Activated naive CD8-positive, alpha-beta T cell treated with anti-CD3 and anti-CD28 coated beads, Interleukin-2, amount 10 ng/mL, durations not matched to agents 7 days and 5 days (primary cell): Measurements from ENCODE around the gene AFF3. TPM values are rescaled to one million over a fixed set of nuclear protein-coding genes. Genes with fewer than 3 reads are reported as not detected.
"Not testable (repeated sequence)": the region's sequence is repeated elsewhere in the genome, so short reads cannot be mapped to it uniquely, and the experiment has no call there.

ENCODE experiments used
- ATAC-seq: fragments of 150-1000 bp; cut with Tn5 transposase; one replicate; pipeline ENCODE4 v1.10.0; 2021; ENCODE audit warnings: low read depth, moderate library complexity
- POLR2A ChIA-PET: fragments of 350-600 bp; sonication (Branson Sonifier 250); formaldehyde crosslinking; loops from one replicate; lab custom pipeline; 2021; ENCODE audit warnings: antibody characterized with exemption; lab: Charles Lee
- DNase-seq: peaks from one replicate; pipeline ENCODE4 v3.0.0; 2021
- H3K27ac Mint-ChIP-seq: one replicate; pipeline ENCODE4 v1.8.0; 2022; ENCODE audit warnings: mild to moderate bottlenecking, mixed read lengths
- H3K27me3 Mint-ChIP-seq: one replicate; pipeline ENCODE4 v1.8.0; 2022; ENCODE audit warnings: mild to moderate bottlenecking, moderate library complexity, mixed read lengths
- H3K36me3 Mint-ChIP-seq: one replicate; pipeline ENCODE4 v1.8.0; 2021; ENCODE audit warnings: mild to moderate bottlenecking, mixed read lengths
- H3K4me1 Mint-ChIP-seq: one replicate; pipeline ENCODE4 v1.8.0; 2021; ENCODE audit warnings: mixed read lengths
- H3K4me3 Mint-ChIP-seq: one replicate; pipeline ENCODE4 v1.8.0; 2022; ENCODE audit warnings: mild to moderate bottlenecking, moderate library complexity, mixed read lengths
- H3K9me3 Mint-ChIP-seq: one replicate; pipeline ENCODE4 v1.8.0; 2021; ENCODE audit warnings: mixed read lengths
- total RNA-seq, 2 experiments: library from RNA; stranded (reverse); gene quantifications; one replicate each; pipeline ENCODE4 v1.2.3, GENCODE V29; 2021

The AFF3 gene
- total RNA-seq, 2 experiments from 2014 or later, result 1.8 to 2.2 TPM

DNA sequence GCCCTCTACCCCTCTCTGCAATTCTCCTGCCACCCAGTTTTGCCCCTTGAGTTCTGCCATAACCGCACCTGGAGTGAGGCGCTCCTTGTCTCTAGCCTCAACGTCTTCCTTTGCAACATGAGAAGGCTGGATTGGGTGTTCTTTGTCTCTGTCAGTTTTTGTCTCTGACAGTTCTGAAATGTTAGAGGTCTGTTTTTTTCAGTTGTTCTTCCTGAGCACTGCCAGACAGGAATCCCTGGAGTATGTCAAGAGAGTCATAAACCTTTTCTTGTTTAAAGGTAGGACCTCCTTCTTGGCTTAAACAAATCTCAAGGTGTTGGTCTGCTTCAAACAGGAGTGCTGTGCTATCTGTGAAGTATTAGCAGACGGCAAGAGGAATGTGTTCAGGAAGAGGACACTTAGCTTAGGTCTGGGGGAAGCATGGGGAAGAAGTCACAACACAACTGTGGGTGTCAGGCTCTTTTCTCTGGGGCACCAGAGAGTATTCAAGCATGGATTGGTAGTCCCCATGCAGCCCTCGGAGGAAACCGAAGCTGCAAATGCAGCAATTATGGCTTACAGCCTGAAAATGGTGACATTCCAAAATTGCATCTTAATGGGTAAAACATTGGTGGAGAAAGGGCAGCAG, 32.3 kb downstream of the AFF3 start:
- no peak for ATAC-seq
- peaks cover 16% of the 10 kb centered on the region for H3K4me1 Mint-ChIP-seq
- no peaks in the 10 kb centered on the region for H3K9me3 Mint-ChIP-seq
- peaks cover 34% of the 10 kb centered on the region for H3K27me3 Mint-ChIP-seq
- H3K27ac Mint-ChIP-seq, result no peak overlapping the region
- POLR2A ChIA-PET, result no interaction called here
- DNase-seq, result no peak
- H3K36me3 Mint-ChIP-seq, result no peaks in the 10 kb centered on the region
- H3K4me3 Mint-ChIP-seq, result no peak overlapping the region

DNA sequence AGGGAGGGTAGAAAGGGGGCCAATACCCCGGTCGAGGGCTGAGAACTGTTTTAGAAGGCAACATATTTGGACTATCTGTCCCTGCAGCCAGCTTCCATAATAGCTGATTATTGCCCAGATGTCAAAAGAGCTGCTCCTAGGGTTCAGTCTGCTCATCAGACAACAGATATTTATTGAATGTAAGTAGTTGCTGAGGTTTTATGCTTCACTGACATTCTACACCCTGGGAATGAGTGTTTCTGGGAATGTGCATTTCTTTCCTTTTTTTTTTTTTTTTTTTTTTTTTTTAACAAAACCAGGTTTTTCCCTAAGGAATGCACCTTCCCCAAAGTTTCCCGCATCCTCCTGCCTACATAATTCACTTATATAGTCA, 33.8 kb downstream of the AFF3 start:
- H3K27me3 Mint-ChIP-seq, result peaks cover 34% of the 10 kb centered on the region
- H3K9me3 Mint-ChIP-seq, H3K4me3 Mint-ChIP-seq, H3K36me3 Mint-ChIP-seq, DNase-seq, ATAC-seq, H3K4me1 Mint-ChIP-seq, H3K27ac Mint-ChIP-seq, POLR2A ChIA-PET: not testable (repeated sequence)

DNA sequence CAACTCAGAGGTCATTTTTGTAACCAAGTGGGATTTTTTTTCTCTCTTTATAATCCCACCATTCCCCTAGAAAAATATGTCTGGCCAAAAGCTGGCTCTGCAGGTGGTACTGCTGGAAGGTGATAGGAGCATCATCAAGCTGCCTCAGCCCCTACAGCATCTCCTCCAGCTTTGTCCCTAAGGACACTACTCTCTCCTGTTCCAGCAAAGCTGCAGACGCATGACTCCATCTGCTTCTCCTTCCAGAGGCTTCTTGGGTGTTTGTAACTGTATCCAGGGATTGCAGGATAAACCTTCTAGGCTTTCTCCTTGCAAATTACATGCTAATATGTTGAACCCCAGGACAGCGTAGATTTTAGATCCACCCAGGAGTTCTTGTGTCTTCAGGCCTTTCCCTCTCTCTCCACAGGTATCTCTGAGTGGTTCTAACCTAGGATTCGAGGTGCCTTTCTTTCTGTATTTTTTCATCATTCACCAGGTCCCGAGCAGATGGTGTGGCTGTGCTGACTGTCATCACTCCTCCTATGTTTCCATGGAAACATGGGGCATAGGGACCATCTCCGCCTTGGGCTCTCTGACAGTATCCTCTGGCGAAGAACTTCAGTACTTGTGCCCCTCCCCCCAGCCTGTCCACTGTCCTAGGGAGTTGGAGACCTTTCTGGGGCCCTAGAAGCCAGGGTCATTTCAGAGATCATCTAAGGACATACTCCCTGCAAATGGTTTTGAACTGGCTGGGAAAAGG, 34.3 kb downstream of the AFF3 start:
- peaks cover 5% of the 10 kb centered on the region for H3K4me1 Mint-ChIP-seq
- peaks cover 35% of the 10 kb centered on the region for H3K27me3 Mint-ChIP-seq
- DNase-seq, result no peak
- H3K36me3 Mint-ChIP-seq, result no peaks in the 10 kb centered on the region
- no peak overlapping the region for H3K4me3 Mint-ChIP-seq
- no peaks in the 10 kb centered on the region for H3K9me3 Mint-ChIP-seq
- no peak overlapping the region for H3K27ac Mint-ChIP-seq
- POLR2A ChIA-PET, result interaction anchor here (0.6 kb wide), 1 partner anchor 38 kb away, joined by 4 read pairs; no protein-coding TSS in a partner anchor
- ATAC-seq, result no peak

DNA sequence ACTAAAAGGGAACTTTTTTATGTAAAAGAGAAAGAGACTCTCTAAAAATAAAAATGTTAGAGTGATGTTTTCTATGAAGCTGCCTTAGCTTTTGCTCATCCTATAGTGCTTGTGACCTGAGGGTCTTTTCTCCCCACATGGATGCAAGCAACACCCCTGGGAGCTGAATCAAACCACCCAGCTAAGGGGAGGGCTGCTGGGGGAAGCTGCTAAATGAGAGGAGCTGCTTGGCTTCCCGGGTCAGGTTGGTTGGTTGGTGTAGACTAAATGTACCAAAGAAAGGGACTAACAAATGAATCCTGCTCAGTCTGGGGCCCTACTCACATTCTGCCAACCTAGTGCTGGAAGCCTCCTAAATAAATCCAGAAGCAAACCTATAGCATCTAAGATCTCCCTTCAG, 35.0 kb downstream of the AFF3 start:
- Mint-ChIP-seq H3K27me3 (peaks cover 36% of the 10 kb centered on the region), H3K9me3 (no peaks in the 10 kb centered on the region), H3K4me3 (no peak overlapping the region), H3K36me3 (no peaks in the 10 kb centered on the region), H3K27ac (no peak overlapping the region), H3K4me1 (peaks cover 3% of the 10 kb centered on the region)
- ATAC-seq (no peak), DNase-seq (no peak)
- POLR2A ChIA-PET, result interaction anchor here (0.5 to 0.6 kb wide), 2 partner anchors 39 to 1668 kb away, joined by 4 to 5 read pairs; no protein-coding TSS in a partner anchor

DNA sequence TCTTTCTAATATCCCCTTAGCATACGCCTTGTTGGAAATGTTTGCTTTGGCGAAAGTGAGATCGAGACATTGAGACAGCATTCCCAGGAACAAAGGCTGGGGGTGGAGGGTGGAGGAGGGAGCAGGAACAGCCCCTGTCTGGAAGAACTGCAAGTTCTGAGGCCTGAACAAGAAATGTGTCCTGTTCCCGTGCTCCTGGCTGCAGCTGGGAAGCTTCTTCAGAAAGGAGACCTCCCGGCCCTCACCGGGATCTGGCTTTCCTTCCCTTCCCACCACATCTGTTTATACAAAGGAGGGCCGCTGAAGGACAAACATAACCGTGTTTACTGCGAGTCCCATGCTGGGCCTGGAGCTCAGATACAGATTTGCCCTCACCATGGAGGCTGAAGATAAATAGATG, 35.9 kb downstream of the AFF3 start:
- Mint-ChIP-seq H3K27ac (no peak overlapping the region), H3K9me3 (no peaks in the 10 kb centered on the region), H3K4me3 (no peak overlapping the region), H3K4me1 (peaks cover 3% of the 10 kb centered on the region), H3K36me3 (no peaks in the 10 kb centered on the region), H3K27me3 (peaks cover 36% of the 10 kb centered on the region)
- DNase-seq (no peak), ATAC-seq (no peak)
- POLR2A ChIA-PET, result no interaction called here

DNA sequence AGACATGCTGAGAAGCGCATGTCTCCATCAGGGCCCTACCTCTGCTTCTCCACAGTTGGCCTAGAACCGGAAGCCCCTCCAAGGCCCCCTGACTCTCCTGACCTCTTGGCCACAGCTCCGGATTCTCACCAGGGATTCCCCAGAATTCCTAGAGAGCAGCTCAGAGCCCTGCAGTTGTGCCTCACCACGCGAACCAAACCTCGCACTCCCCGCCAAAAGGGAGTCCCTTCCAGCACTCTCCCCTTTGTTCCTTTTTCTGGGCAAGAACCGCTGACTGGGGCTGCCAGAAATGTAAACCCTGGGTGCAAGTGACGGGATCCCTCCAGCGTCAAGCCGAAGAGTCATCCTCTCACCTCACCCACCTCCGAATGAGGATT, 36.7 kb downstream of the AFF3 start:
- ATAC-seq (no peak), DNase-seq (no peak)
- Mint-ChIP-seq H3K27me3 (peaks cover 36% of the 10 kb centered on the region), H3K9me3 (no peaks in the 10 kb centered on the region), H3K27ac (no peak overlapping the region), H3K4me1 (peaks cover 3% of the 10 kb centered on the region), H3K36me3 (no peaks in the 10 kb centered on the region), H3K4me3 (peak overlapping the region; percentile 72)
- POLR2A ChIA-PET, result no interaction called here

DNA sequence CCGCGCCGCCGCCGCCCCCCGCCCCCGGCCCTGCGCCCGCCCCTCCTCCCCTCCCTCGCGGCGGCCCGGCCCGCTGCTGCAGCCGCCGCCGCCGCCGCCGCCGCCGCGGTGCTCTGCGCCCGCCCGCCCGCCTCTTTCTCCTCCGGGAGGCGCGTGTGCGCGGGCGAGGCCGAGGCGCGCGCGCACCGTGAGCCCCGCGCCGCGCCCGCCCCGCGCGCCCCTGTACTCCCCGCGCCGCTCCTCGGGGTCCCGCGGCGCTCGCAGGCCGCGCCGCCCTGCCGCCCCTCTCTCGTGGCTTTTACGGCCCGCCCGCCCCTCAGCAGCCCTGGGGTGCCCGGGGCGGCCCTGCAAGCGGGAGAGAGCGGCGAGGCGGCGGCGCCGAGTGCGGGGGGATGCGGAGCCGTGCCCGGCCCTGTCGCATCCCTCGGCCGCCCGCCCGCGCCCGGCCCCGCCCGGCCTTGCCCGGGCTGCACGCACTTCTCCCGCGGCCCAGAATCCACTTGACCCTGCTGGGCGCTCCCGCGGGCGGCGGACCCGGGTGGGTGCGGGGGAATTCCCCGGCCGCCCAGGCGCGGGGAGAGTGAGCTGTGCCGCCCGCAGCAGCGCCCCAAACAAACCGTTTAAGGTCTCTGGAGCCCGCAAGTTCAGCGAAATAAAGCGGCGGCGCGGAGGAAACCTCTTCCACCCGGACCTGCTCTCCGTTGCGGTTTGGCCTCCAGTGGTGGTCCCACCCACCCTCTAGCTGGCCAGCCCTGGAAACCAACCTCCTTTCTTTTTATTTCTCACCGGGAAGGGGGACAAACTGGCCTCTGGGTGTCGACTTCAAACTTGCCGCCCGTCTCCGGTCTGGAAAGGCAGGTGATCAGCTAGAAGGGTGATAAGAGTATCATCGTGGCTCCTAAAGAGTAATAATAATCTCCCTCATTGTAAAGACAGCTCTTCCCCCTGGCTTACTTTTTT, 37.4 kb downstream of the AFF3 start:
- ATAC-seq (peak; percentile 42), DNase-seq (peak; percentile 42)
- Mint-ChIP-seq H3K27me3 (peaks cover 35% of the 10 kb centered on the region), H3K4me3 (peak overlapping the region; percentile 72), H3K9me3 (no peaks in the 10 kb centered on the region), H3K4me1 (peaks cover 3% of the 10 kb centered on the region), H3K27ac (no peak overlapping the region), H3K36me3 (no peaks in the 10 kb centered on the region)
- POLR2A ChIA-PET, result no interaction called here

DNA sequence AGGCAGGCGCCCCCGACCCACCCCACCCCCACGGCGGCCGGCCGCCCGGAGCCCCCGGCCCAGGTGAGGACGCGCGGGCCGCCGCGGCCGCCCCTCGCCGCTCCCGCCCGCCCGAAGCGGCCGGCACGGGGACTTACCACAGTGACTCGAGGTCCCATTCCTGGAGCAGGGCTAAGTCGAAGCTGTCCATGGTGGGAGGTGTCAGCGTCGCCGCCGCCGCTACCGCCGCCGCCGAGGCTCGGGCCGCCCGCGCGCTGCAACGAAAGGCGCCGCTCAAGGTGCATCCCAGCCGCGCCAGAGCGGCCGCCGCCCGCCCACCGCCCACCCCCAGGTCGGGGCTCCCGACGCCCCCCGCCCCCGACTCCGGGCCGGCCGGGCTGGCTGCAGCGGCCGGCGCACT, 38.1 kb downstream of the AFF3 start:
- H3K27ac Mint-ChIP-seq, H3K36me3 Mint-ChIP-seq, H3K4me3 Mint-ChIP-seq, DNase-seq, POLR2A ChIA-PET, H3K9me3 Mint-ChIP-seq, ATAC-seq, H3K4me1 Mint-ChIP-seq: not testable (repeated sequence)
- peaks cover 34% of the 10 kb centered on the region for H3K27me3 Mint-ChIP-seq

DNA sequence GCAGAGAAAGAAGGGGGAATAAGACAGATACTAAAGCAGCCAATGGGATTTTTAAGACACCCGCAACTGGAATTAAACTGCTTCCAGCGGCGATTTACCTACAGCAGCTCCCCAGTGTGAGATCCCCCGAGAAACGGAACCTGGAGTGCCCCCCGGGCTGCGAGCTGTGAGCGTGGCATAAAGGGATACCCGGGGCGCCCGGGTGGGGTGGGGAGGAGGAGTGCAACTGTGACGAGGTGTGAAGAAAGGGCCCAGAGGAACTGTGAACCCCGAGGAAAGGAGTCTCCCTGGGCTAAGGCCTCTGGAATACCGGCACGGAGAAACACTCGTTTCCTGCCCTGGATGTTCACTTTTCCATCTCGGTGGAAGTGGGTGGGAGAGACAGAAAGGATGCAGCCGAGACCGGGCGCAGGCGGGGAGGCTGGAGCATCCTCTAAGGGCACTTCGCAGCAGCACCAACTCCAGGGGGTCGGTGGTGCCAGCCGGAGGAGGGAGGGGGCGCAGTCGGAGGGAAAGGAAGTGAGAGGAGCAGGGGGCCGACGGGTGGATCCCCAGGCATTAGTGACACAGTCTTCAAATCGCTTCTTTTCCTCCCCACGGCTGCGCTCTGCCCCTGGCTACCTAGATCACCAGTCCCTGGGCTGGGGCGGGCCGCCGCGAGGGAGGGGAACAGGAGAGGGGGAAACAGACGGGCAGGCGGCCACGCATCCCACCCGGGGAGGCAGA, 38.7 kb downstream of the AFF3 start:
- H3K9me3 Mint-ChIP-seq, H3K4me1 Mint-ChIP-seq, ATAC-seq, H3K27ac Mint-ChIP-seq, H3K4me3 Mint-ChIP-seq, DNase-seq, POLR2A ChIA-PET, H3K36me3 Mint-ChIP-seq: not testable (repeated sequence)
- peaks cover 34% of the 10 kb centered on the region for H3K27me3 Mint-ChIP-seq

DNA sequence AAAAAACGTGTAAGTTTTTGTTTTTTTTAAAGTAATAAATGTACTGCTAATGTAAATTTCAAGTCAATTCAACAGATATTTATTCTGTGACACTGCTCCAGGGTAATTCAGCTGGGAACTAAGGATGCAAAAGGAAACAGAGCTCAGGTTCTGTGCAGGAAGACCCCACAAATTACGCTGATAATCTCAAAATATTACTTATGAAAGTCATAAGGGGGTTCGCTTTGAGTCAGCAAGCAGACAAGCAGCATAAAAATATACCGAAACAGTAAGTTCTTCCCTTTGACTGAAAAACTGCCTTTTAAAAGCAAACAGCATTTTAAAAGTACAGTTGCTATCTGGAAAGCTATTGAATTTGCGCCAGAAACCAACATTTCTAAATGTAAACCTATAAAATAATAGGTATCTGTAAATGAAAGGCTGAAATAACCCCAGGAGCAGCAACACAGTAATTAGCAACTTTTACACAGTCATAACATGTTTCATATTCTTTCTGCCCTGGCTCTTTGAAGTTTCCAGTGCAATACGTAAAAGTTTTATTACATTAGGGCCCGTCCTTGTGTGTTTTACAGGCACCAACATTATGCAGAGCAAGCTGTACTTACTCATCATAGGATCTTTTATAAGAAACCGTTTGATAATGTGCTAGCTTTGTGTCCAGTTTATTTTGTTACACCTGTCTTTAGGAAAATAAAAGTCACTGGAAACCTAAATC, 39.8 kb downstream of the AFF3 start:
- H3K4me3 Mint-ChIP-seq, H3K36me3 Mint-ChIP-seq, DNase-seq, H3K4me1 Mint-ChIP-seq, H3K27ac Mint-ChIP-seq, H3K9me3 Mint-ChIP-seq, POLR2A ChIA-PET, ATAC-seq: not testable (repeated sequence)
- peaks cover 24% of the 10 kb centered on the region for H3K27me3 Mint-ChIP-seq

DNA sequence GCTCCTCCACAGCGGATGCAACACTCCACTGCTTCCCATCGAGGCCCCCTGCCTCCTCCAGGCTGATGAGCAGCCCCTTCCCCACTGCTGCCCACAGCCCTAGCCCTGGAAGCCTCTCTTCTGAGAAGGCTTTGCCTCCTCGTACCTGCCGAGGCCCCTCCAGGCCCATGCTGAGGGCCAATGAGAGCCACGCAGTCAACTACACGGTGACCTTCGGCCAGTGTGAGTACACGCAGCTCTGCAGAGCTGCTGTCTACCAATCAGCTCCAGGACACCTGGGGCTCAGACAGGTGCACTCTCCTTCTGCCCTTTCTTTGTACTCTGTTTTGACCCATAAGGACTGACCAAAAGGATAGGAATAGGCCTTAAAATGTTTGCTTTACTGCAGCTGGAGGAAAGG, 43.5 kb downstream of the AFF3 start:
- H3K9me3 Mint-ChIP-seq, ATAC-seq, H3K4me3 Mint-ChIP-seq, H3K27ac Mint-ChIP-seq, POLR2A ChIA-PET, DNase-seq, H3K27me3 Mint-ChIP-seq, H3K36me3 Mint-ChIP-seq, H3K4me1 Mint-ChIP-seq: not testable (repeated sequence)

DNA sequence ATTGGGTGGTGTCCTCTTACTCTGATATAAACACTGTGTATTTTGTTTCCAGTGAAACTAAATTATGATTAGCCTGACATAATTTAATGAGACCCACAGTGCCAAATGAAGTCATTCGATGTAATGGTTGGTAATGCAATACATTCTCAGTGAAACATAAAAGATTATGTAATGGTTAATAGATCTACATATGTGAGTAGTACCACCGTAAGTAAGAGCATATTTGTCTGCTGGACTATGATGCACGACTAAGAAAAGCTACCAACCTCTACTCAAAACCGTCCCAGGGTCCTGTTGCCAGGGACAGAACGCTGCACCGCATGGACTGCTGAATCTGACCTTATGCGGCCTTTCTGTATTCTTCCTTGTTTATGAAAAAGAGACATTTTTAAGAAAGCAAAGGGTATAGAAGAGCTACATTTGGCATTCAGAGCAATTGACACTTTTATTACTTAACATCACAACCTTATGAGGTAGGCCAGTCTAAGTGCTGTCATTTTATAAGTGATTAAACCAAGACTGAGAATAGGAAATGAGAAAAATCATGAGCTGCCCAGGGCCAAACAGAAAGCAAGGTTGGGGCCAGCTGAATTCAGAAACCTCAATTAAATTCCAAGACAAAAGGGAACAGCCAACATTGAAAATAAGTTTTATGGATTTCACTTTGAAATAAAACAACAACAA, 44.6 kb downstream of the AFF3 start:
- ATAC-seq, H3K27me3 Mint-ChIP-seq, H3K4me1 Mint-ChIP-seq, DNase-seq, H3K9me3 Mint-ChIP-seq, H3K36me3 Mint-ChIP-seq, POLR2A ChIA-PET, H3K27ac Mint-ChIP-seq, H3K4me3 Mint-ChIP-seq: not testable (repeated sequence)
